ENCODE data around the gene FDXACB1. TPM values are rescaled to one million over a fixed set of nuclear protein-coding genes. Genes with fewer than 3 reads are reported as not detected.

Gene FDXACB1
- total and polyA plus RNA-seq, 8 donors = 0.29 to 4.3 (median 1.5) TPM; not detected in 2

GRCh38 chr11:111923951-111924350 lies 45.0 kb upstream of the FDXACB1 start:
- TF ChIP-seq, protein P1, sequence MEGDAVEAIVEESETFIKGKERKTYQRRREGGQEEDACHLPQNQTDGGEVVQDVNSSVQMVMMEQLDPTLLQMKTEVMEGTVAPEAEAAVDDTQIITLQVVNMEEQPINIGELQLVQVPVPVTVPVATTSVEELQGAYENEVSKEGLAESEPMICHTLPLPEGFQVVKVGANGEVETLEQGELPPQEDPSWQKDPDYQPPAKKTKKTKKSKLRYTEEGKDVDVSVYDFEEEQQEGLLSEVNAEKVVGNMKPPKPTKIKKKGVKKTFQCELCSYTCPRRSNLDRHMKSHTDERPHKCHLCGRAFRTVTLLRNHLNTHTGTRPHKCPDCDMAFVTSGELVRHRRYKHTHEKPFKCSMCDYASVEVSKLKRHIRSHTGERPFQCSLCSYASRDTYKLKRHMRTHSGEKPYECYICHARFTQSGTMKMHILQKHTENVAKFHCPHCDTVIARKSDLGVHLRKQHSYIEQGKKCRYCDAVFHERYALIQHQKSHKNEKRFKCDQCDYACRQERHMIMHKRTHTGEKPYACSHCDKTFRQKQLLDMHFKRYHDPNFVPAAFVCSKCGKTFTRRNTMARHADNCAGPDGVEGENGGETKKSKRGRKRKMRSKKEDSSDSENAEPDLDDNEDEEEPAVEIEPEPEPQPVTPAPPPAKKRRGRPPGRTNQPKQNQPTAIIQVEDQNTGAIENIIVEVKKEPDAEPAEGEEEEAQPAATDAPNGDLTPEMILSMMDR (IDR thresholded peaks at IDR 0.05) = no peak
- TF ChIP-seq EP300 (IDR thresholded peaks at IDR 0.05) (no peak), POLR2A (IDR thresholded peaks at IDR 0.05) (no peak), POLR2AphosphoS5 (IDR thresholded peaks at IDR 0.05) (no peak)
- intact Hi-C loops (cut with DNase I; ENCODE audit: low total_unique reads) = no loop called here
- no peaks in the 10 kb centered on the region for H3K9me3 ChIP-seq
- H3K27me3 ChIP-seq = no peaks in the 10 kb centered on the region
- no peak for DNase-seq
- H3K27ac ChIP-seq = peak overlapping the region; percentile 81 to 93 (median 85)
- H3K4me3 ChIP-seq = no peak overlapping the region
- peaks cover 39 to 79% (median 56%) of the 10 kb centered on the region in 4 donors for H3K4me1 ChIP-seq
- peaks cover 0 to 7% (median 2%) of the 10 kb centered on the region in 4 donors for H3K36me3 ChIP-seq

DNA sequence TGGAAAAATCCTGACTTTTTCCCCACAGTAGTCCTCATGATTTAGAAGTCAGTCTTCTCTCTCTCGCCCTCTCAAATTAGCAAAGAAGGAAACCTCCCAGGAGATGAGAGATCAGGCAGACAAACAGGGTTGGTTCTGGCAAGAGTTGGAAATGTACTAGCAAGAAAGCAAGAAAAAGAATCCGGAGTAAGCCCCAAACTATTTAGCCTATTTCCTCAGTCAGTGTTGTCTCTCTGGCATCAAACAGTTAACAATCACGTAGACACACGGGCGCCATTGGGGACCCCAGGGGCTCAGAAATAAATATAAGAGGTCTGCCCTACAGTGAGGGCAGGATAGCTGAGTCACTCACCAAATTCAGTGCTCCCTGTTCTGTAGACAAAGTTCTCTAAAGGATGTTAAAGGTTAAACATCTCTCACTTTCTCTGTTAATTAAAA lies 44.4 kb upstream of the FDXACB1 start:
- H3K4me3 ChIP-seq = no peak overlapping the region

GRCh38 chr11:111922803-111923202 lies 43.8 kb upstream of the FDXACB1 start:
- Histone ChIP-seq H3K9me3 (no peaks in the 10 kb centered on the region), H3K36me3 (peaks cover 0 to 7% (median 2%) of the 10 kb centered on the region in 4 donors), H3K4me3 (no peak overlapping the region), H3K27me3 (no peaks in the 10 kb centered on the region), H3K4me1 (peaks cover 39 to 88% (median 60%) of the 10 kb centered on the region in 4 donors), H3K27ac (peak overlapping the region; percentile 66 to 93 (median 85))
- peak; percentile 49 to 78 for DNase-seq
- intact Hi-C loops (cut with DNase I; ENCODE audit: low total_unique reads) = no loop called here
- TF ChIP-seq POLR2AphosphoS5 (IDR thresholded peaks at IDR 0.05) (peak; percentile 22 to 62 (median 31)), POLR2A (IDR thresholded peaks at IDR 0.05) (no peak)
- WGBS, 5 donors = 4 to 12% (median 10%) methylated on average over 2 of the region's 2 CpGs

More for the DNA sequence above, 44.4 kb upstream of the FDXACB1 start:
- Histone ChIP-seq H3K9me3 (no peaks in the 10 kb centered on the region), H3K4me1 (peaks cover 39 to 82% (median 58%) of the 10 kb centered on the region in 4 donors), H3K27ac (peak overlapping the region; percentile 66 to 93 (median 85)), H3K36me3 (peaks cover 0 to 7% (median 2%) of the 10 kb centered on the region in 4 donors), H3K27me3 (no peaks in the 10 kb centered on the region)
- intact Hi-C loops (cut with DNase I; ENCODE audit: low total_unique reads) = no loop called here
- TF ChIP-seq POLR2AphosphoS5 (IDR thresholded peaks at IDR 0.05) (no peak), EP300 (IDR thresholded peaks at IDR 0.05) (no peak), POLR2A (IDR thresholded peaks at IDR 0.05) (no peak)
- TF ChIP-seq, protein P1 (IDR thresholded peaks at IDR 0.05) = no peak
- no peak for DNase-seq
- 24 to 36% (median 30%) methylated on average over 5 of the region's 5 CpGs for WGBS, 5 donors

- intact Hi-C loops (cut with DNase I; ENCODE audit: low total_unique reads) = no loop called here
Observed at GRCh38 chr11:111921541-111922230, 42.7 kb upstream of the FDXACB1 start.

More at GRCh38 chr11:111921541-111922230, 42.7 kb upstream of the FDXACB1 start:
- no peak for DNase-seq
- WGBS, 5 donors = 83 to 92% (median 87%) methylated on average over 7 of the region's 7 CpGs
- TF ChIP-seq POLR2AphosphoS5 (IDR thresholded peaks at IDR 0.05) (no peak), POLR2A (IDR thresholded peaks at IDR 0.05) (no peak), EP300 (IDR thresholded peaks at IDR 0.05) (no peak)
- TF ChIP-seq, protein P1 (IDR thresholded peaks at IDR 0.05) = no peak
- Histone ChIP-seq H3K9me3 (no peaks in the 10 kb centered on the region), H3K4me1 (peaks cover 33 to 81% (median 56%) of the 10 kb centered on the region in 4 donors), H3K4me3 (no peak overlapping the region), H3K36me3 (peaks cover 0 to 7% (median 2%) of the 10 kb centered on the region in 4 donors), H3K27me3 (no peaks in the 10 kb centered on the region), H3K27ac (peak overlapping the region in 4 of 5 donors; percentile 84 to 93 (median 88))
